RWPE1 (cell line): Measurements from ENCODE around the gene TNFRSF21.

Experiments
- CTCF ChIA-PET: fragments of 350-600 bp; sonication (Branson Sonifier 250); formaldehyde crosslinking; extraction: SDS; loops from one replicate; lab custom pipeline; 2021; lab: Yijun Ruan, JAX
- POLR2A ChIA-PET: fragments of 400-600 bp; formaldehyde crosslinking; extraction: SDS; loops from one replicate; lab custom pipeline; 2020; ENCODE audit warnings: antibody characterized with exemption; ENCODE audit not compliant: low non-redundant PET; lab: Yijun Ruan, JAX
- DNase-seq: peaks from one replicate; pipeline ENCODE4 v3.0.0; 2012; ENCODE audit warnings: low spot score
- H3K27ac ChIP-seq: fragments of 450-650 bp; 2 replicates; pipeline ENCODE4 v1.5.1; 2017
- CTCF ChIP-seq: fragments of 450-650 bp; conservative IDR thresholded peaks from 2 replicates; pipeline ENCODE4 v1.5.1; 2017; ENCODE audit warnings: low read depth, mild to moderate bottlenecking

Gene TNFRSF21

GRCh38 chr6:47352966-47353365, 43.3 kb upstream of the TNFRSF21 start:
- CTCF ChIA-PET, result no interaction called here
- no peak overlapping the region for H3K27ac ChIP-seq
- no peak for TF ChIP-seq CTCF
- no peak for DNase-seq
- POLR2A ChIA-PET, result no interaction called here

- ChIA-PET CTCF (no interaction called here), POLR2A (no interaction called here)
- no peak for TF ChIP-seq CTCF
- DNase-seq, result no peak
- H3K27ac ChIP-seq, result no peak overlapping the region
Measured at GRCh38 chr6:47352194-47352920, 42.7 kb upstream of the TNFRSF21 start.

GRCh38 chr6:47351621-47352020, 41.9 kb upstream of the TNFRSF21 start:
- ChIA-PET CTCF (interaction anchor here (0.6 kb wide), 1 partner anchor 213 kb away, joined by 3 read pairs; no protein-coding TSS in a partner anchor), POLR2A (no interaction called here)
- H3K27ac ChIP-seq, result no peak overlapping the region
- no peak for TF ChIP-seq CTCF
- DNase-seq, result no peak

DNA sequence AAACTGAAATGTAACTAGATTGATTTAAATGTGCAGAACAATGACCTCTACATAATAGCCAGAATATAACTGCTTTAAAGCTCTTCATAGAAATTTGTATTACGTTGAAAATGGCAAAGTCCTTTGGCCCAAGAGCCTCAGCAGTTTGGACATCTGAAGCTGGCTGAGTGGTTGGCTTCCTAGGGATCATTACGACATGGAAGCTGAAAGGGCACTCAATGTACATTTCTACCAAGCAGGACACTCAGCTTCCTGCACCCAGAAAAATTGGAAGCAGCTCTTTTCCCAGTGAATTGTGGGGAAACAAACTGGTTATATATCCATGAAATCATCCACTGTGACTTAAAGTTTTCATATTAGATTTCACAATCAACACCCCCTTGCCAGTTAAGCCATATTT, 40.2 kb upstream of the TNFRSF21 start:
- no peak overlapping the region for H3K27ac ChIP-seq

DNA sequence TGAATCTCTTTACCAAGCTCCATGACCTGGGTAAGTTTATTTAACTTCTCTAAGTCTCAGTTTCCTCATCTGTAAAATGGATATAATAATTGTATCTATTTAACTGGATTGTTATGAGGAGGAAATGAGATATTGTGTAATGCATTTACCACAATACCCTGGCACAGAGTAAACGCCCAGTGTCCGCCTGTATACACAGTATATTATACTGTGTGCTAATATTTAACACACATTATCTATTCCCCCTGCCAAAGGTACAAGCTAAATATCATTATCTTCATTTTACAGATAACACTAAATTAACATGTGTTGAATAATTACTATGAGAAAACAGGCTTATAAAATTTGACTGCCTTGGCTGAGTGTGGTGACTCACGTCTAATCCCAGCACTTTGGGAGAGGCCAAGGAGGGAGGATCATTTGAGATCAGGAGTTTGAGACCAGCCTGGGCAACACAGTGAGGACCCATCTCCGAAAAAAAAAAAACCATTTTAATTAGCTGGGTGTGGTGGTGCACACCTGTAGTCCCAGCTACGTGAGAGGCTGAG, 38.7 kb upstream of the TNFRSF21 start:
- no peak for TF ChIP-seq CTCF
- CTCF ChIA-PET, result interaction anchor here (0.6 kb wide), 1 partner anchor 201 kb away, joined by 3 read pairs; no protein-coding TSS in a partner anchor
- H3K27ac ChIP-seq, result no peak overlapping the region
- POLR2A ChIA-PET, result no interaction called here
- no peak for DNase-seq

More for the DNA sequence above, 40.2 kb upstream of the TNFRSF21 start:
- ChIA-PET CTCF (no interaction called here), POLR2A (no interaction called here)
- DNase-seq, result no peak
- TF ChIP-seq CTCF, result no peak

DNA sequence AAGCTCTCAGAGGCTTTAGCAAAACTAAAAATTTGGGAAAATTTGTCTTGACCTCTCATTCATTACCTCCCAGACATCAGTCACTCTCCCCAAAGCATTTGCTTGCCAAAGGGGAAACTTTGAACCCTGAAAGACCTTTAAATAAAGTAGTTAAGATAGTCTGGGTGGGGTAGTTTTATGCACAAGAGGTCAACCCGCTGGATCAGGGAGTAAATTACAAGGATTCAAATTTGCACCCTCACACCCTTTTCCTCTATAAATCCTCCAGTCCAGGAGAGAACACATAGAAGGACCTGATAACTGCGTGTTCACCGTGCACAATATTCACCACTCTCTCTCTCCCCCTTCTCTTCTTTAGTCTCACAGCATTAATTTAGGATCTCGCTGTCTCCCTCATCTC, 36.1 kb upstream of the TNFRSF21 start:
- ChIA-PET CTCF (no interaction called here), POLR2A (no interaction called here)
- no peak for TF ChIP-seq CTCF
- DNase-seq, result no peak
- no peak overlapping the region for H3K27ac ChIP-seq
